Activated CD4-positive, CD25-positive, alpha-beta regulatory T cell treated with anti-CD3 and anti-CD28 coated beads, Interleukin-2, amount 50 U/mL, for 16 hours (primary cell): ENCODE measurements around the gene PTCH1.

ENCODE experiments used
- DNase-seq: peaks from one replicate; pipeline ENCODE4 v3.0.0-alpha.2; 2020; ENCODE audit warnings: low read depth, low spot score

The PTCH1 gene

GRCh38 chr9:95516734-95517558 is at the start of gene PTCH1:
TSS of gene PTCH1 (minus strand) at chr9:95516971.
- no peak for DNase-seq

DNA sequence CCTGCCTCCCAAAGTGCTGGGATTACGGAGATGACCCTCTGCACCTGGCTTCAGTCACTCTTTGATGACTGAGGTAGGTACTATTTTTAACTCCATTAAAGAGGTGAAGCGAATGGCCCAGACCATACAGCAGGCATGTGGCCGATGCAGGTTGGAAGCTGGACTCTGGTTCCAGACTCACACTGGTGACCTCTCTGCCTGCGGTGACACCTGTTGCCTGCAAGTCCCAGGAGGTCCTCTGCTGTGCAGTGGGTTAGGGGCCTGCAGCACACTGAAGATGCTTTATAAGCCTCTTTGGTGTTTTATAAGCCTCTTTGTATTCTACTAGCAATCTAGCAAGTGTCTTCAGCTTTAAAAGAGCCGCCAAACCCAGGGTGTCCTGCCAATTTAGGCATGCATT is 49.2 kb upstream of the PTCH1 start:
- DNase-seq, result no peak

- DNase-seq, result no peak
Measured at GRCh38 chr9:95561913-95562312, 45.1 kb upstream of the PTCH1 start.

GRCh38 chr9:95557142-95557541 is 40.4 kb upstream of the PTCH1 start:
- no peak for DNase-seq

- DNase-seq, result no peak
Measured at GRCh38 chr9:95556521-95556920, 39.8 kb upstream of the PTCH1 start.

DNA sequence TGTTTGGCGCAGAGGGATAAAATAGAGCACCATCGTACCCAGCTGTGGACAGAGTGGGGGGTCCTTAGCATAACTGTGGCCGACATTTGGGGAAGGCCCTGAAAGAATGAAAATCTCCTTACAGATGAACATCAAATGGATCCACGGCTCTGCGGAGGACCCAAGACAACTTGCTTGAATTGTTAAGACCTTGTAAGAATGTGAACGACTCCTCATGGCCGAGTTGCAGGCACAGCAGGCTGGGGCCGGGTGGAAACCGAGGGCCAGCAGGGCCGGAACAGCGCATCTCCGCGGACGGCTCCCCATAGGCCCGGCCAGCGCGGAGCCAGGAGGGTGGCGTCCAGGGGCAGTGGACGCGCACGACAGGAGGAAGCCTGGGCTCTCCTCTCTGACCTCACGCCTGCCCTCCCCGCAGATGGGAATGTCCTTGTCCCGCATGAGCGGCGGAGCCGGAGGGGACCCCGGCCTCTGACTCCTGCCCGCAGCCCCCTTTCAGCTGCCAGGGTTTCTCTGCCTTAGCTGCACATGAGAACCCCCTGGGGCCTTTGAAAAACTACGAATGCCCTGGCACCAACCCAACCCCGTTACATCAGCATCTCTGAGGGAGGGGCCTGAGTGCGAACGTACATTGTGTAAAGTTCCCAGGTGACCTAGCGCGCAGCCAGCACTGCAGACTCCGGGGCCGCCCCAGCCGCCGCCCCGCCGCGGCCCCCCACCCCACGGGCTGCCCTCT is 36.2 kb upstream of the PTCH1 start:
- no peak for DNase-seq

DNA sequence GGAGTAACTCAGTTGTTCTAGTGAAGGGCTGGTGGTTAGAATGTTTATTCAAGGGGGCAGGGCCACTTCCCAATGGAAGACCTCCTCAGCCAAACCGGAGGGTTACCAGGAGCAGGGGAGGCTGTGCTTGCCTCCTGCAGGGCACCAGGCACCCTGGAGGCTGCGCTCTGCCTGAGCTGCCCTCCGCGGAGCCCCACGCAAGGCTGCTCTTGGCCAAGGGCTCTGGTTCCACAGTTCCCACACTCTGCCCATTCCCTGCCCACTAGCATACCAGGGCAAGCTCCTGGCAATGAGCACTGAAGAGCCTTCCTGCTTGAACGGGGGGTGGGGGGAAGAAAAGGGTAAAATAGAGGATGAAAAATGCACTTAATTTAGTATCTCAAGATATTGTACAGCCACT is 35.5 kb upstream of the PTCH1 start:
- DNase-seq, result no peak

- no peak for DNase-seq
Measured at GRCh38 chr9:95551406-95551805, 34.6 kb upstream of the PTCH1 start.

GRCh38 chr9:95545831-95546567 is 29.2 kb upstream of the PTCH1 start:
- no peak for DNase-seq

GRCh38 chr9:95533996-95534680 is 17.4 kb upstream of the PTCH1 start:
- no peak for DNase-seq

DNA sequence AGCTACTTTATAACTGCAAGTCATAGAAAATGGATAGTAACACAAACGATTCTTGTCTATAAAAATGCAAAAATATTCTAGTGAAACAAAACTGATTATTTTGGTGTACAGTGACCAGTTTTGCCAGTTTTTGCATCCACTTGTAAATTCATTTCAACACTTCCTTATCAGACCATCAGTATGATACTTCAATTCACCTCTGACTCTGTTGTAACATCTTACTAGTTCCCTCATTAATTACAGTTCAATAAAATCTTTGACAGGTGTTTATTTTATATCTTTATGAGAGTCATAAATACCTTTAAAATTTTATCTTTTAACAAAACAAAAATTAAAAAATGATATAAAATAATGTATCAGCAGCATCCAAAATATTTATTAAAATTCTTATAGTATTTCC is 13.1 kb upstream of the PTCH1 start:
- no peak for DNase-seq

DNA sequence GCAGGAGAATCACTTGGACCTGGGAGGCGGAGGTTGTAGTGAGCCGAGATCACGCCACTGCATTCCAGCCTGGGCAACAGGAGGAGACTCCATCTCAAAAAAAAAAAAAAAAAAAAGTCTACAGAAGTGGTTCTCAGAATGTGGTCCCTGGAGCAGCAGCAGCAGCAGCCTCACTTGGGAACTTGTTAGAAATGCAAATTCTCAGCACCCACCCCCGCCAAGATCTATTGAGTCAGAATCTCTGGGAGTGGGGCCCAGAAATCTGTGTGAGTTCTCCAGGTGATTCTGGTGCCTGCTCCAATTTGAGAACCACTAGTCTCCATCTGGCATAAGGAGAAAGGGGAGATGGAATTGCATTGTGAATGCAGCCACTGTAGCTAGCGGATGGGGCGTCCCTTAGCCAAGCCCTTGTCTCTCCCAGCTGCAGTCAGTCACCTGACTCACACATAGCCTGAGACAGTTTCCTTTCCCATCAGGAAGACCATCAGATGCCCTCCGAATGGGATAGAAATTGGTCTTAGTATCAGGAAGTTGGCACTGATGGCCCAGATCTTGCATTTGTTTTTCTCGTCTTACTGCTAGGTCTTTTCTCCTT is 12.2 kb upstream of the PTCH1 start:
- DNase-seq, result no peak

- DNase-seq, result no peak
Measured at GRCh38 chr9:95522871-95523370, 6.2 kb upstream of the PTCH1 start.

DNA sequence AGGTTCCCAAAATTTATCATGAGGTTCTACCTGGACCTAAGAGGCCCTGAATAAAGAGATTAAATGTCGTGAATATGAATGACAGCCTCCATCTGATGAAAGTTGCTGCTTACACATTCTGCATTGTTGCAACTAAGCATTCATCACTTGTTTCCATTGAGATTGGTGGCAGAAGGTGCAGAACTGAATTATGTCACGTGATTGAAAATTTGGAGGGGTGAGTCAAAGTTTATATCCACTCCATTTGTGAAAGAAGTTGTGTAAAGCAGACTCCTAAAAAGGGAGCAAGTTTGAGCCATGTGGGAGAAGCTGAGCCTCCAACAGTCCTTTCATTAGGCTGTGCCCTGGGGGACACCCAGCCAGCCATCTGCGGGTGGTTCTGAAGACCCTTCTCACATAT is 4.9 kb upstream of the PTCH1 start:
- DNase-seq, result no peak

DNA sequence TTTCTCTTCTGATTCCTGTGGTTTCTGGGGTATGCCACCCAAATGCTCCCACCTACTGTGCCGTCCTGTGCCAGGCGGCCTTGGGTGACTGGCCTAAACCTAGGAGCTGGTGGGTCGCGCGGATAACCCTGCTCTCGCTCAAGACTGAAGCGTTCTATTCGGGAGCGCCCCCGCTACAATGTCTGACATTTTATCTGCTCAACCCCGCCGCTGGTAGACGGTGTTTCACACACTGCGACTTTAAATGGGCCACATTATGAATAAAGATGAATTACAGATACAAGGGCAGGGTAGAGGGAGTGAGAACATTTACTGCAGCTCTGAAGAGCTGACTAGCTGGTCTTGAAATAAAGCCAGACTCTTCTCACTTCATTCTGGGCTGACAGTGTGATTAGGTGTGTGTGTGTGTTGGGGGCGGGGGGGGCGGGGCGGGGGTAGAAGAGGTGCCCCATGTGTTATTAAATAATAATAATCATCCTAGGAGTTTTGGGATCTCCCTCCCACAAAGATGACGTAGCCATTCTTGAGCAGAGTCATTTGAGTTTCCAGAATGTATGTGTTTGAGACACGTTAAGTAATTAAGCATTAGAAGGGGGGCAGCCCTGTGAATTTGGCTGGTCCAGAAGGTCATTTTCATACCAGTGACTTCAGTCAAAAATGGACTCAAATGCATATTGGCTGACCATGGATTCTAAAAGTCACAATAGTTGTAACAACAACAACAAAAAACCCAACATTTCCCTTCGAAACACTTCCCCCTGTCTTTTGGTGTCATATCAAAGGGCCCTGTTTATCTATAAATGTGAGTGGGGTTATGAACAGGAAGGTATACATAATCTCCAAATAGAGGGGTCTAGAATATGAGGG is 1.0 kb upstream of the PTCH1 start:
- DNase-seq, result no peak

DNA sequence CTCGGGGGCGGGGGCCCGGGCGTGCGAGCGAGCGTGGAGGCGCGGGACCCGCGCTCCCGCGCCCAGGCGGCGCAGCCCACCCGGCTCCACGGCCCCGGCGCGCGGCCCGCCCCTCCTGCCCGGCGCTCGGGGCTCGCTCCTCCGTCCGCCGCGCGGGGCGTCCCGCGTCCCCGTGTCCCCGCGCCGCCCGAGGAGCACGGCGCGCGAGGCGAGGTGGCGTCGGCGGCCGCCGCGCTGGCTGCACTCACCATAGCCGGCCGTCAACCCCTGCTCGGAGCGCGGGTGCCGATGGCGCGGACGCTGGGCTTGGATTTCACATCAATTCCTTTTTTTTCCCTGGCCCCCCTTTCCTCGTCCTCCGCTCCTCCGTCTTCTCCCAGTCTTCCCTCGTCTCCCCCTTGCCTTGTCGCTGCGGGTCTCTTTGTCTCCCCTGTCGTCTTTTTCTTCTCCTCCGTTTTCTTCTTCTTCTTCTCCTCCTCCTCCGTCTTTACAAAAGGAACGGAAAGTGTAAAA is 494 bp downstream of the PTCH1 start:
- no peak for DNase-seq

DNA sequence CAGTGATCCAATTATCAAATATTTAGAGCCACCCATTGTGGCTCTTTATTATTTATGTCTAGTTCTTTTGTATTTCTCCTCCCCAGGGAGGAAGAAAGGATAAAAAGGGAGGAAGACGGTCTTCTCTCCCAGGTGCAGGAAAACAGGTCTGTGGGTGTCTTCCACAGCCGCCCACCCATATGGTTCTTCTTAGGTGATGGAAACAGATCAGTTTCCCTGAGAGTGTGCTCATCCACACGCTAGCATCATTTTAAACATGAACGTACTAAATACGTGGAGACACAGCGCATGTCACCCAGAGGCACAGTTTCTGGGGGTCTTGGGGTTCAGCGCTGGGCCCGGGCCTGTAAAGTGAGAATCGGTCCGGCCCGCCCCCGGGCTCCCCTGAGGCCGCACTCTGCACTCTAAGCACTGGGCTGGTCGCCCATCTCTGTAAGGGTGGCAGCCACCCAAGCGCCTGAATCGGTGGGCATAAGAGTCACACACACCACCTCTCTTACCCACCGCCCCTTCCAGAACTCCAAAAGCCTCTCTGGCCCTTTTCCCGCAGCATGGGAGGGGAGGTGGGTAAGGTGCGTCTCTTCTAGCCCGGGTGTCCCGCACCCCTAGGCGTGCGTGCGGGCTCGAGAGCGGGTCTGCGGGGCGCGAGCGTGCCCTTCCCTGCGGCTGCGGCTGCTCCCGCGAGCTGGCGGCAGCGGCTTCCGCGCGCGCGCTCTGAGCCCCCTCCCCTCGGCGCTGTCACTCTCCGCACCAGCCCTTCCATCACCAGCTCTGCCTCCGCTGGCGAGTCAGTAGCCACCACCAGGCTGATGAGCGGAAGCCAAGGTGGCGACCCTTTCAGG is 1.3 kb downstream of the PTCH1 start:
- DNase-seq, result no peak

DNA sequence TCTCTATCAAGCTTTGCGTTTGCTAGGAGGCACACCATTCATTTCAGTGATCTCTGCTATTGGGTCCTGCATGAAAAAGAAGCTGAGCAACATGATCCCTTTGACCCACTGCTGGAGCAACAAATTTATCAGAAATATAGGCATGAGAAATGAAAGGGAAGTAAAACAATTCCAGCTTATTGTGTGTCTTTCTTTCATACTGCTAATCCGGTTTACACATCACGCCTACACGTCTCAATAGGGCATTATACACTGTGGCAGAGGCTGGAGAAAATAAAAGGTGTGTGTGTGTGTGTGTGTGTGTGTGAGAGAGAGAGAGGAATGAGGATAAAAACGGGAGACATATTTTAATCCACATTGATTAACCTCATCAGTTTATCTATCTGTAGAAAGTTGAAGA is 2.4 kb downstream of the PTCH1 start:
- DNase-seq, result no peak

DNA sequence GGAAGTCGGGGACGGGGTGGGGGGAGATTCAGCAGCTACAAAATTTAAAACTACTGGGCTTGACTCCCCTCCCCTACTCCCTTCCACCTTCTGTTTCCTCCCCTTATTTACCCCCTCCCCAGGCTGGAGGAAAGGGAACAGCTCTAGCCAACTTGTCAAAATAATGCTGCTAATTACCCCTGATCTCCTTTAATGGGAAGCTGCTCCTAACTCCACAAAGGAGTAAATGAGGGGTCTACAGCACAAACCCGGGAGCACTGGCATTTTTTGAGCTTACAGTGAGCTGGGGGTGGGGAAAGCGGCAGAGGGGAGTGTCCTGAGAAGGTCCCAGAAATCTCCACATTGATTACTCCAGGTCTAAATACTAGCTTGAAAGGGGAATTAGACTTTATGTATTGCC is 3.1 kb downstream of the PTCH1 start:
- no peak for DNase-seq
